ENCODE measurements around the gene RHBDD3.

The RHBDD3 gene

DNA sequence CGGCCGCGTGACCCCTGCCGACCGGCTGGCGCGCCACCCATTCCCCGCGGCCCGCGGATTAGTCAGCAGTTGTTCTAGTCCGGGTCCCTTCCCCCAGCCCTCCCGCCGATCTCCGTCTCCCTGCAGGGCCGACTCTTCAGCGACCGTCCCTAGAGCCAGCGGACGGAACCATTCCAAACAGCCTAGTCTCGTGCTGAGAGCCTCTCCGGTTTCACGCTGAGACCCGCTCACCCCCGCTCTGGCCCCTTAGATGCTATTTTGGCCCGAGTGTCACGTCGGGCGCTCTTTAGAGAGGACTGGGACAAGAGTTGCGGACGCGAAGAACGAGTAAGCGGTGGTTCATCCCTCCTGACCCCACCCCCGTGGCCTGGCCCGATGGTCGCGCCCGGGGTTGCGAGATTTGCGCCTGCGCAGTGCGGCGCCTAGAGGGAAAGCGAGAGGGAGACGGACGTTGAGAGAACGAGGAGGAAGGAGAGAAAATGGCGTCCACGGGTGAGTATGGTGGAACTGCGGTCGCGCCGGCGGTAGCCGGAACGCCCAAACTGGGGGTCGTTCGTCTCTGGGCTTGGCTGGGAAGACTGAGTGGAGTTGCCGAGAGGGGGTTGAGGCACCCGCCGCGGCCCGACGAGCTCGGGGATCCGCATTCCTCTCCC is at the start of gene RHBDD3, which contains the start of gene EWSR1:
TSS of gene RHBDD3 (minus strand) at position 124 of the 653 bp plus-strand sequence. CDS start 2,355 bp downstream, outside the sequence.
TSS of gene EWSR1 (plus strand) at position 411 of the 653 bp plus-strand sequence. CDS start at position 480, 69 bp downstream.
- peak; percentile 99 for DNase-seq

DNA sequence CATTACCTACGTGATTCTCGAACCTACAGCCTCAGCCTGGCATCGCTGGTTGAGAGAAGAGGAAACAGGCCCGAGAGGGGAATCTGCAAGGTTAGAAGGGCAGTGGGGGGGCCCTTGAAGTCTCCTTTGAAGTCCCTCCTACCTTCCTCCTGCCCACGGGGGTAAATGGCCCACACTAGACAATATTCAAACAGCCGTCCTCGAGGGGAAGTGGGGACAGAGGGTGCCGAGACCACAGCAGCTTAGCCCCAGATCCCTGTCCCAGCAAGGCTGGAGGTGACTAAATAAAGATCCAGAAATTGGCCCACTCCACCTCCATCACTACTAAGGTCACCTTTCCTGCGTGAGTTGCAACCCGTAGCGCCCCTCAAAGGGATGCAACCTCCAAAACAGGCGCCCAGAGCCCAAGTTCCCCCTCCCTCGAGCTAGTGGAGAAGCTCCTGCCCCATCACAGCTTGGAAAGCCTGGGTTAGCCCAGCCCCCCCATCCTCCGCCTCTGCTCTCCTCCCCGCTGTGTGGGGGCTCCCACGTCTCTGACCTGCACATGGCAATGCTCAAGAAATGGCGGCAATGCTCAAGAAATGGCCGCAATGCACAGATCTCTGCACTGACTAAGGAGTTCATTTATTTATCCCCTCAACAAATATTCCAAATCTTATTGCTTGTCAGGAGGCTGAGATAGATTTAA is 48.5 kb upstream of the RHBDD3 start:
- DNase-seq: no peak

DNA sequence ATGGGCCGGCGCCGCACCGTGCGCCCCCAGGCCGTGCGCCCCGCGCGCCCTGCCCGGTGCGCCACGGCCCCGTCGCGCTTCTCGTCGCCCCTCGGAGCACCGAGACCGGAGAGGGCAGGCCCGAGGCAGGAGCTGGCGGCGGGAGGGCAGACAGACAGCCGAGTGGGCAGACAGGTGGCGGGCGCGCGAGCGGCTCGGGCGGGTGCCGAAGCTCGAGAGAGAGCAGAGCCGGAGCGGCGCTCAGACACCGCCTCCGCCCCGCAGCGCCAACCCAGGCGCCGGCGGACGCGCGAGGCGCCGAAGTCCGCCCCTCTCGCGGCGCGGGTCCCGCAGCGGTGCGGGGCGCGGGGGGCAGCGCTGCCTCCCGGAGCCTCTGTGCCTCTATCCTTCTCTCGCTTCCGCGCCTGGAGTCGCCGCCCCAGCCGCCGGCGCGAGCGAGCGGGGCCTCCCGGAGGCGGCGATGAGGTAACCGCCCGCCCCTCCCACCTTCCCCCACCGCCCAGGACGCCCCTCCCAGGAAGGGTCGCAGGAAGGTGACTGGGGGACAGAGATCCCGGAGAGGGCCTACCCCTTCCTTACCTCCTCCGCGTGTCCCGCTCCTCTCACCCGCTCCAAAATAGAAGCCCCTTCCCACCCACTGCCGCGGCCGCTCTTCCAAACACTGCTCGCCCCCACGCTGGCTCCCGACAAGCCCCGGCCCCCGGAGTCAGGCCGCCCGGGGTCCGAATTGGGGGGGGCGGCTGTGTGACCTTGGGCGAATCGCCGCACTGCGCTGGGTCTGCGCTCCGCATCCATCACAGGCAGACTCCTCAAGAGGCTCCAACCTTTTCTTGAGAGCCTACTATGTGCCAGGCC is 47.7 kb upstream of the RHBDD3 start, which contains the start of gene RASL10A:
TSS of gene RASL10A (minus strand) at position 412 of the 855 bp plus-strand sequence. CDS start 451 bp downstream, outside the sequence.
- DNase-seq: no peak

DNA sequence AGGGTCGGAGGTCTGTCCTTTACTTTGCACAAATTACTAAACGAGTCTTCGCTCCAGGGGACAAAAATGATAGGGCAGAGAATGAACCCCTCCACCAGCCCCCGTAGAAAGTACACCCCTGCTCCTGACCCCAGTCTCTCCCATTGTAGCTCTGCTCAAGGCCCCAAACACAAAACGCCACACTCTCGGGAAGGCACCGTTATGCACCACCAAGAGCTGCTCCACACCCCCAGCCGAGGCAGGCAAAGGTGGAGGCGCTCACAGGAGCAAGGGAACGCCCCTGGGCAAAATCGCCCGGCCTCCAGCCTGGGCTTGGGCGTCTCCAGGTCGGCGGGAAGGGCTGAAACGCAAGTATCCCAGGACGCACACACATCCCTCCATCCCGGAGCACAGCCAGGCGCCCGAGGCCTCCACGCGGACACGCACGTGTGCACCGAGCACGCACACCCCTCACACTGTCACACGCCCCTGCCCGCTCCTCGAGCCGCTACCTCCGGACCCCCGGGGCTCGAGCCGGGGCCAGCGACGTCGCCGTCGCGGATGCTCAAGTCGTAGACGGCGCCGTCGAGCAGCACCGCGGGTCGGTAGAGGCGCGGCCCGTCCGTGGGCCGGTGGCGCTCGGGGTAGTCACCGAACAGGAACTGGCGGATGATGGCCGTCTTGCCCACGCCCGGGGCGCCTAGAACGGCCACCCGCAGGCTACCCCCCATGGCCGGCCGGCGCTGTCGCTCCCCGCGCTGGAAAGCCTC is 46.9 kb upstream of the RHBDD3 start:
- DNase-seq: no peak

DNA sequence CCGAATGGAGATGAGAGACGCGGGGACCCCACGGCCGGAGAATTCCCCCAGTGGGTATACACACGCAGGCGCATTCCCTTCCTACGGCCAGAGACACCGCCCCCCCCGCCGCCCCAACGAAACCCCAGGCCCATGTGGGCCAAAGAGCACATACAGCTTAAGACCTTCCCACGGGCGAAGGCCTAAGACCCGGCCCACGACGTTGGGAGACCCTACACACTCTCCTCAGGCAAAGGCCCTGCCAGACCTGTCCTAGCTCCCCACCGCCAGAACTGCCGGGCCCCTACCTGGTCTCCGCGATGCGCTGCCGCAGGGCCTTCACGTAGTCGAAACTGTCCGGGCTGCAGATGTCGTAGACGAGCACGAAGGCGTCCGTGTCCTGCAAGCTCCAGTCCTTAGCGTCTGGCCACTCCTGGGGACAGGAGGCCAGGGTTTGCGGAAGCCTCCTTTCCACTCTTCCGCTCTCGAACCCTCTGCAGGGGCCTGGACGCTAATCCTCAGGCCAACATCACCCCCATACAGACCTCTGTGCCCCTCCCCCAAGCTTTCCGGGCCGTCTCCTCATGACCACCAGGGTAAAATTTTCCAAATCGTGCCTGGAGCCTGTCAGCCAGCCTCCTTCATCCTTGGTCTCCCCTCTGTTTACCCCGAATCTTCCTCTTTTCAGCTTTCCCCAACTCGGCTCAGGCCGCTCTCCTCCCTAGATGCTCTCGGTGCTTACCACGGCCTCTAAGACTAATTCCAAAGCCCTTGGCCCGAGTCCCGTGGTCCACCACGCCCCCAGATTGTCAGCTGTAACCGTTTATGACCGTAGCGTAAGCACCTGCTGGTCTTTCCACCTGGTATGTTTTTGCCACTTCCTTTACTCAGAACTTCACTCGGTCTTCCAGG is 46.0 kb upstream of the RHBDD3 start:
- DNase-seq: no peak

DNA sequence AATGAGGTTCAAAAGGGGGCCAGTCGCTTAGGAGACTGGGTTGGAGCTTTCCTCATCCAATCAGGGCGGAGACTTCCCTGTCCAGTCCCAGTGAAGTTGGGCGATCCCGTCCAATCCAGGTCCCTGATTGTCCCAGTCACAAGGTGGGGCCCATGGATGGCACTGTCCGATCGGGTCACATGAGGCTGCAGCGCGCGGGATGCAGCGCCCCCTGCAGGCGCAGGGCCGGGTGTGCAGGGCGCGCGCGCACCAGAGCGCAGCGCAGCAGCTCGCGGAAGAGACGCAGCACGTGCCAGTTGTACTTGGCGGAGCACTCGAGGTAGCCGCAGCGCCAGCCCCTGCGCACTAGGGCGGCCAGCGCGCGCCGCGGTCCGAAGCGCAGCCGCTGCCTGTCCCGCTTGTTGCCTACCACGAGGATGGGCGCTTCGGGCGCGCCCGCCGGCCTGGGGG is 45.4 kb upstream of the RHBDD3 start:
- no peak for DNase-seq

DNA sequence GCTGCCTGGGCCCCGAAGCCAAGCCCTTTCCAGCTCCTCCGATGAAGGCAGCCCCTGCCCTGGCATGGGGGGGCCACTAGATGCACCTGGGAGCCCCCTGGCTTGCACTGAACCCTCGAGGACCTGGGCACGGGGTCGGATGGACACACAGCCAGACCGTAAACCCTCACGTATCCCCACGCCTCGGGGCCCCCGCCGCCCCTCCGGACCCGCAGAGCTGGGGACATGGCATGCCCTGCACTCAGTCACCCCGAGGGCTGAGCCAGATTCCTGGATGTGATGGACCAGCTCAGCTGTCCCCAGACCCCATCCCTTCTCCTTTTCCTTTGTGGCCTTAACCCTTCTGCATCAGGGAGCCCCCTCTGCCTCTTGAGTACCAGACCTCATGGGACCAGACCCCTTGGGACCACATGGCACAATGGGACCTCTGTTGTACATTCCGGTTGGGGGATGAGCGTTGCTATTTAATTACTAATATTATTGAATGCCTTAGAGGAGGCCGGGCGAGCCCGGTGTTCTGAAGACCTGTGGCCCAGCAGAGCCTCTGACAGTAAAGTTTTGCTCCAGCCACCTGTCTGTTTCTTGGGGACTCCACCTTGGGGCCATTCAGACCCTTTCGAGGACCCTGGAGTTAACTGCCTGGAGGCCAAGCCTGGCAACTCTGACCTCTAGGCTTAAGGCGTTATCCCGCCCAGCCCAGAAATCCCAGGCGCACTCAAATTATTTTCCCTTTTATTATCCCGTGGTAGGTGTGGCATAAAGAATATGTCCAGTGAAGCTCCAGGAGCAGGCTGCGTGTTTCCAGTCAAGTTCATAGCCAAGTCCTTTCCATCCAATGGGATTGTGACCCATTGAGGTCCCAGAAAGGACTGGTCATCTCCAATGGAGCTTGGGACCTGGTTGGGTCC is 44.7 kb upstream of the RHBDD3 start:
- DNase-seq: peak; percentile 17

DNA sequence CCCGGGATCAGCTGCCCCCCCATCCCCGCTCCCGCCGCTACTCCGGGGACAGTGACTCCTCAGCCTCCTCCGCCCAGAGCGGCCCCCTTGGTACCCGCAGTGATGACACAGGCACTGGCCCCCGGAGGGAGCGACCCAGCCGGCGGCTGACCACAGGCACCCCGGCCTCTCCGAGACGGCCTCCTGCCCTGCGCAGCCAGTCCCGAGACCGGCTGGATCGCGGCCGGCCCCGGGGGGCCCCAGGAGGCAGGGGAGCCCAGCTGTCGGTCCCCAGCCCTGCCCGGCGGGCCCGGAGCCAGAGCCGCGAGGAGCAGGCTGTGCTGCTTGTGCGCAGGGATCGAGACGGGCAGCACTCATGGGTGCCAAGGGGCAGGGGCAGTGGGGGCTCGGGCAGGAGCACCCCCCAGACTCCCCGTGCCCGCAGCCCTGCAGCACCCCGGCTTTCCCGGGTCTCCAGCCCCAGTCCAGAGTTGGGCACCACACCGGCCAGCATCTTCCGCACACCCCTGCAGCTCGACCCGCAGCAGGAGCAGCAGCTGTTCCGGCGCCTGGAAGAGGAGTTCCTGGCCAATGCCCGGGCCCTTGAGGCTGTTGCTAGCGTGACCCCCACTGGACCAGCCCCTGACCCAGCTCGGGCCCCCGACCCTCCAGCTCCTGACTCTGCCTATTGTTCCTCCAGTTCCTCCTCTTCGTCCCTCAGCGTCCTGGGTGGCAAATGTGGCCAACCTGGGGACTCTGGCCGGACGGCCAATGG is 43.9 kb upstream of the RHBDD3 start:
- DNase-seq: peak; percentile 12

DNA sequence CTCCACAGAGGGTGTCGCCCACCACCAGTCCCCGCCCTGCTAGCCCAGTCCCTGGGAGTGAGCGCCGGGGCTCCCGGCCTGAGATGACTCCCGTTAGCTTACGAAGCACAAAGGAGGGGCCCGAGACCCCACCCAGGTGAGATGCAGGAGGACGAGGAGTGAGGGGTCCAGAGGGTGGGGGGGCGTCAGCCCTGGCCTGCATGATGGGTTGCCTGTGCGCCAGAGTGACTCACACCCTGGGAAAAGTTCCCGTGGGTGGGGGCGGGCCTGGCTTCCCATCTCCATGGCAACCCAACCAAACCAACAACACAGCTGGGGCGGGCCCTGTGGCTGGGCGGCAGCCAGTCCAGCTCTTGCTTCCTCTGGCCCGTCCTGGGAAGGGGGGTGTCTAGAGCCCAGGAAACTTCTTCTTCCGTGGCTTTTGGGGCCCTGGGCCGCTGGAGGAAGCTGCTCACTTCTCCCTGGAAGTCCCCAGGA is 43.1 kb upstream of the RHBDD3 start:
- peak; percentile 62 for DNase-seq

DNA sequence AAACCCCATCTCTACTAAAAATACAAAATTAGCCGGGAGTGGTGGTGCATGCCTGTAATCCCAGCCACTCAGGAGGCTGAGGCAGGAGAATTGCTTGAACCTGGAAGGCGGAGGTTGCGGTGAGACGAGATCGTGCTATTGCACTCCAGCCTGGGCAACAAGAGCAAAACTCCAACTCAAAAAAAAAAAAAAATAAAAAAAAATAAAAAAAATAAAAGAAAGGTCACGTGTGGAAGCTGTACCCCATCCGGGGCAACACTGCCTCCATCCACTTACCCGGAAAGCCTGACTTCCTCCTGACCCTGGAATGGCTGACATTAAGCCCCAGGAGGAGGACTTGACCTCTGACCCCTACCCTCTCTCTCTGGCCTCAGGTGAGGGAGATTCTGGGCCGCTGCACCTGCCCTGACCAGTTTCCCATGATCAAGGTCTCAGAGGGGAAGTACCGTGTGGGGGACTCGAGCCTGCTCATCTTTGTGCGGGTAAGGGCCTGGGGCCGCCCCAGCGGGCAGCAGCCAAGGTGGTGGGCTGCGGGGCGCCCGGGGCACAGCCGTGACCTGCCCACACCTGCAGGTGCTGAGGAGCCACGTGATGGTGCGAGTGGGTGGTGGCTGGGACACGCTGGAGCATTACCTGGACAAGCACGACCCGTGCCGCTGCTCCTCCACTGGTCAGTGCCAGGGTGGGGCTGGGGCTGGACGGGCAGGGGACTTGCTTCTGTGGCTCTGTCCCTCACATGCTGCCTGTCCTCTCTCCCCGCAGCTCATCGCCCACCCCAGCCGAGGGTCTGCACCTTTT is 42.5 kb upstream of the RHBDD3 start:
- no peak for DNase-seq

DNA sequence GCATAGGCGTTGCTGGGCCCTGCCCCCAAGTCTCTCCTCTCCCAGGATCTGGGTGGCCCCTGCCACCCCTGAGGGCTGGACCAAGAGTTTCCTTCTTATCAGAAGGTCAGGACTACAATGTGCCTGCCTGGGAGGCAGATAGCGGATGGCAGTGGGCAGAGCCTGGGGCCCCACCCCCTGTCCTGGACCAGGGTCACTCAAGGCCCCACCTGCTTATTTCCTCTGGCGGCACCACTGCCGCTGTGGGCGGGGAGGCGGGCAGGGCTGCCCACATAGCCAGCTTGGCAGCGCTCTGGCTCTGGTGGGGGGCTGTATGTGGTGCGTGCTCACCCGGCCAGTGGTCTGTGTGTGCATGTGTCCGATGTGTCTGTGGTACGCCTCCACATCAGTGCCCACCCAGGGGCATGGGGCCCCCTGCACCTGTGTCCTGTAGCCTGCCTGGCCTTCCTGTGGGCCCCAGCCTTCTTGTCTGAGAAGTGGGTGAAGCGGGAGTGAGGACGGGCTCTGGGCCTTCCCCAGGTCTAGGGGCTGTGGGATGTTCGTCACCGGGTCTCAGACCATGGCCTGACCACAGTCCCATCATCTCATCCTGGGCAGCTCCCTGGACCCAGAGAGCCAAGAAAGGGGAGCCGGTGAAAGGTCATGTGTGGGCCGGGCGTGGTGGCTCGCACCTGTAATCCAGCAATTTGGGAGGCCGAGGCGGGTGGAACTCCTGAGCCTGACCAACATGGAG is 41.7 kb upstream of the RHBDD3 start:
- no peak for DNase-seq

DNA sequence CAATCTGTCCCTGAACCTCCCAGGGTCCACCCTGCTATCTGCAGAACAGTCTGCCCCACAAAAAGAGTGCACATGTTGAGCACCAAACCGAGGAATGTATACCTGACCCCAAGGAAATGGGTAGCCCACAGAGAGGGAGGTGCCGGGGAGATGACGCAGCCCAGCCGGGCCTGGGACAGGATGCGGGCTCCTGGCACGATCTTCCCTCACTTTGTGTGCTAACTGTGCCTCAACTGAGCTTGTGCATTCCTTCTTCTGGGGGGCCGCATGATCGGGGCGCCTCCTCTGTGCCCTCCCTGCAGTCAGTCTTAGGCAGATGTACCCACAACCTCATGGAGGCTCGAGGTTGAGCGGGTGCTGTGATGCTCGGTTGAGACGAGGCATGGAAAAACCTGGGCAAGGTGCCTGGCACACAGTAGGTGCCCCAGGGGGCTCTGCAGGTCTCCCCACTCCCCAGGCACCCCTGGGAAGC is 41.0 kb upstream of the RHBDD3 start:
- peak; percentile 22 for DNase-seq

DNA sequence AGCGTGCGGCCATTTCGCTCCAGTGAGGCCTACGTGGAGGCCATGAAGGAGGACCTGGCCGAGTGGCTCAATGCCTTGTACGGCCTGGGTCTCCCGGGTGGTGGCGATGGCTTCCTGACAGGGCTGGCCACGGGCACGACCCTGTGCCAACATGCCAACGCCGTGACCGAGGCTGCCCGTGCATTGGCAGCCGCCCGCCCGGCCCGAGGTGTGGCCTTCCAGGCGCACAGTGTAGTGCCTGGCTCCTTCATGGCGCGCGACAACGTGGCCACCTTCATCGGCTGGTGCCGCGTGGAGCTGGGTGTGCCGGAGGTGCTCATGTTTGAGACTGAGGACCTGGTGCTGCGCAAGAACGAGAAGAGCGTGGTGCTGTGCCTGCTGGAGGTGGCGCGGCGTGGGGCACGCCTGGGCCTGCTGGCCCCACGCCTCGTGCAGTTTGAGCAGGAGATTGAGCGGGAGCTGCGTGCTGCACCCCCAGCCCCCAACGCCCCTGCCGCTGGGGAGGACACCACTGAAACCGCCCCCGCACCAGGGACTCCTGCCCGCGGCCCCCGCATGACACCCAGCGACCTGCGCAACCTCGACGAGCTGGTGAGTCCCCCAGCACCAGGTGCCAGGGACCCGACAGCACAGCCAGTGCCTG is 40.5 kb upstream of the RHBDD3 start:
- no peak for DNase-seq

DNA sequence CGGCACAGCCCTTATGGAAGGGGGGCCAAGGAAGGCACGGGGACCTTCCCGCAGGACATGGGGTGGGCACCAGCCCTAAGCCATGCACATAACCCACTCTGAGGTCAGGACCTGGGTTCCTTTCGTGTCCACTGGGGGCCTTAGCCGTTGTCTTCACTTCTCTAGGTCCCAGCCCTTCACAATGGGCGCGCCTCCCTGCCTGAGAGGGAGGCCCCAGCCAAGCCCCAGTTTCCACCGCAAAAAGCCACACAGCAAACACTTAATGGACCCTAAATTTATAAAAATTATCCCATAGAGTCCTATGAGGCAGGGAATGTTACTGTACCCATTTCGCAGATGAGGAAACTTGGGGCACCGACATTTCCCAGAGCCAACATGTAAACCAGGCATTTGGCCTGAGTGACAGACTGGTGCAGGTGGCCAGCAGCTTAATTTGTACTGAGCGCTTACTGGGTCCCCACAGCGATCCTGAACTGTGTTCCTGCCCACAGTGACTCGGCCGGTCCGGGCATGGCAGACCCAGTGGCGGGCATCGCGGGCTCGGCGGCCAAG is 39.9 kb upstream of the RHBDD3 start:
- no peak for DNase-seq

DNA sequence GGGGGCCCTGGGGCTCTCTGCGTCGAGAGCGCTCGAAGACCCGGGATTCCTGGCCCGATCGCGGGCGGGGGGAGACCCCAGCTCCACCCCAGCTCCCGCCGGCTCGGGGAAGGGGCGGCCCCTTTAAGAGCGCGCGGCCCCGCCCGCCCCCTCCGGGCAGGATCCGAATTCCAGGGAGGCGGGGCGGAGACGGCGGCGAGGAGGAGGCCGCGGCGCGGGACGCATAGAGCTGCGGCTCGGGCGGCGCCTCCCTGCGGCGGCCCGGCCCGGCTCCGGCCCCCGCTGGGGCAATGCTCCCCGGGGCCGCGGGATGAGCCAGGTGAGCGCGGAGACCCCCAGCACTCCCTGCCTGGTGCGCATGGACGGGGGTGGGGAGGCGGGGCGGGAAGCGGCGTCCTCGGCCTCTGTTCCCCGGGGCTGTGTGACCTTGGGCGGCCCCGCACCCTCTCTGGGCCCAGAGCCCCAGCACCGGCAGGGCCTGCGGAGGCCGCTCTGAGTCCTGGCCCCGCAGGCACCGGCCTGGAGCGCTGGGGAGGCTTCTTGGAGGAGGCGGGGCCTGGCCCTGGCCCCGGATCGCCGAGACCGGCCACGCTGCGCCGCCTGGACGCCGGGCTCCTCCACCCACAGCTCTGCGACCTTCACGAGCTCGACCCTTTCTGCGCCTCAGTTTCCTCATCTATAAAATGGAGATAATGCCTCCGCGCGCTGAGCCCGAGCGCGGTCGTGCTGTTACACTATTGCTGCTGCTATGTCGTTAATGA is 39.2 kb upstream of the RHBDD3 start:
- peak; percentile 46 for DNase-seq
